Heart left ventricle (tissue), 16 donors: ENCODE results near the gene MXI1. TPM values are rescaled to one million over a fixed set of nuclear protein-coding genes. Genes with fewer than 3 reads are reported as not detected.
A peak's percentile ranks its signal among the peaks of the same experiment; 100 is the strongest.

Source experiments
- ATAC-seq, 4 donors: fragments of 200-7000 bp; cut with Tn5 transposase; one replicate each; pipeline ENCODE4 v1.9.1; 2020 to 2022; ENCODE audit warnings: moderate library complexity in 4 of 4, mild to moderate bottlenecking in 3 of 4, moderate number of reproducible peaks in 1 of 4
- DNase-seq, 5 donors: peaks; one replicate each; pipeline ENCODE4 v3.0.0-alpha.2; 2020
- H3K27ac ChIP-seq, 12 donors: fragments of 200-600 bp; sonication (generic) in 4 of 12; one replicate each; pipeline versions ENCODE4 v1.5.0 to v1.8.0; 2016 to 2022; ENCODE audit warnings: mild to moderate bottlenecking in 2 of 12
- H3K27me3 ChIP-seq, 9 donors: fragments of 200-600 bp; sonication (generic) in 2 of 9; one replicate each; pipeline versions ENCODE4 v1.5.1 to v1.8.0; 2016 to 2022; ENCODE audit warnings: mild to moderate bottlenecking in 3 of 9
- H3K36me3 ChIP-seq, 9 donors: fragments of 200-600 bp; sonication (generic) in 2 of 9; one replicate each; pipeline versions ENCODE4 v1.5.0 to v1.8.0; 2018 to 2022; ENCODE audit warnings: mild to moderate bottlenecking in 2 of 9
- H3K4me1 ChIP-seq, 12 donors: fragments of 200-600 bp; sonication (generic) in 4 of 12; one replicate each; pipeline versions ENCODE4 v1.5.0 to v1.8.0; 2016 to 2022; ENCODE audit warnings: mild to moderate bottlenecking in 3 of 12
- H3K4me3 ChIP-seq, 12 donors: fragments of 200-600 bp; sonication (generic) in 4 of 12; one replicate each; pipeline versions ENCODE4 v1.5.0 to v1.8.0; 2017 to 2022; ENCODE audit warnings: mild to moderate bottlenecking in 9 of 12, moderate library complexity in 4 of 12
- H3K9me3 ChIP-seq, 12 donors: fragments of 200-600 bp; sonication (generic) in 4 of 12; one replicate each; pipeline versions ENCODE4 v1.5.0 to v1.8.0; 2016 to 2022; ENCODE audit warnings: mild to moderate bottlenecking in 1 of 12
- POLR2A ChIP-seq, 2 donors: fragments of 450-650 bp; IDR thresholded peaks; one replicate each; pipeline ENCODE4 v1.6.1; 2017; ENCODE audit warnings: antibody characterized with exemption in 2 of 2, mild to moderate bottlenecking in 2 of 2, moderate library complexity in 2 of 2
- WGBS, 4 donors: extraction: QIAGEN DNeasy Blood & Tissue Kit in 2 of 4; methylation state at CpG; one replicate each; pipeline versions ENCODE4 v1.1.5 to v1.1.7; 2013 to 2018; 5-methylcytosine and 5-hydroxymethylcytosine counted together
- intact Hi-C, 10 donors: fragments of 100-400 bp; cut with DNase I; formaldehyde crosslinking; loops; one replicate each; pipeline versions ENCODE4 v1.11.1 to v1.14.2; 2022
- polyA plus RNA-seq, 2 donors: library from polyadenylated mRNA; stranded (reverse); fragments of 200-250 nt; gene quantifications; one replicate each; pipeline ENCODE4 v1.2.3, GENCODE V29; 2013
- total RNA-seq, 9 donors: library from RNA; depleted of rRNA in 2 of 9; stranded (reverse); fragments of >200 nt in 2 of 9; fragmentation: NEBNext Ultra II Directional in 3 of 9; extraction: Animal tissue kit (Norgen Biotek cat#: 25700) in 3 of 9; gene quantifications; one replicate each; pipeline versions ENCODE4 v1.1.0 to v1.2.4, GENCODE V29; 2016 to 2023
- TF ChIP-seq, protein P1 (sequence below), 12 donors: fragments of 200-600 bp; sonication (generic) in 4 of 12; IDR thresholded peaks; one replicate each; pipeline versions ENCODE4 v1.5.0 to v1.8.0; 2018 to 2022; ENCODE audit warnings: antibody characterized with exemption in 12 of 12, mild to moderate bottlenecking in 5 of 12
- donor health status: ischemic (EF 13 %, LVEDD 7.1; RV severe dilation, severe dysfunction).
- donor health status: healthy with polysubstance abuse.
- donor health status: DM: no; HTN: yes; CAD: no.
- donor health status: DM: no; HTN: no; CAD: no.
- donor health status: ischemic (EF 25% LVEDD 6.9; RV normal size, moderate dysfunction).
- donor health status: ischemic (EF 25% LVEDD 5.7; RV mildly dilated, moderate dysfunction).
- donor health status: healthy.
- donor health status: DM: yes; HTN: yes; CAD: no.
- donor health status: ischemic (EF 35%, LVEDD 5.7; RV mildly dilated, moderate dysfunction).
- donor health status: nonischemic (EF 11% LVEDD 7.7; RV severe dilation, severe dysfunction).
- donor health status: DM: yes; HTN: yes; CAD: no.
- donor health status: PGD.
- donor health status: ischemic (EF 29% LVEDD 5.4; RV normal size, mild dysfunction).
- donor health status: nonischemic (EF 23%, LVEDD 6.1; RV moderate dilation, normal function).

The MXI1 gene
- total and polyA plus RNA-seq, 11 donors = 20.3 to 83.2 (median 60.6) TPM

DNA sequence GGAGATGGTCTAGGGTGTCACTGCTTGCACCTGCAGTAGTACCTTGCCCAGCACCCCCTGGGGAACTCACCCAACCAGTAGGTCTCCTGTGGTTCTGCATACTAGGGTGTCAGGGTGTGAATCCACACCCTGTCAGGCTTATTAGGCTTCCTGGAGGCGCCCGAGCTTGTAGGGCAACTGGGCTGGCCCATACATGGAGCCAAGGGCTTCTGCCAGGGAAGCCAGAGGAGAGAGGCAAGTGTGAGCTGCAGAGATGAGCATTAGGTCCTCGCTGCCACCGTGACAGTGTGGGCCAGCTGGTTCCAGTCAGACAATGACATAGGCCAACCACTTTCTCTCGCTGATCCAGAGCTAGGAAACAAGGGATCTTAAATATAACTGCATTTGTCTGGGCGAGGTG, 11.2 kb downstream of the MXI1 start:
- peak overlapping the region in 3 of 12 donors; percentile 9 to 51 (median 13) for H3K27ac ChIP-seq
- peaks cover 13 to 89% (median 55%) of the 10 kb centered on the region in 12 donors for H3K4me1 ChIP-seq
- intact Hi-C loops = loop anchor here in 2 of 10 donors (10.0 kb wide), 2 partner anchors 214 to 286 kb away; partner anchors contain the start of gene ADD3 (in 1 of the 2)
- H3K4me3 ChIP-seq = no peak overlapping the region
- H3K9me3 ChIP-seq = no peaks in the 10 kb centered on the region
- WGBS, 4 donors = 66 to 79% (median 77%) methylated on average over 6 of the region's 6 CpGs
- ATAC-seq = no peak
- H3K36me3 ChIP-seq = no peaks in the 10 kb centered on the region
- no peaks in the 10 kb centered on the region for H3K27me3 ChIP-seq
- DNase-seq = peak in 1 of 5 donors; percentile 37
- TF ChIP-seq POLR2A (IDR thresholded peaks at IDR 0.05) = no peak
- TF ChIP-seq, protein P1, sequence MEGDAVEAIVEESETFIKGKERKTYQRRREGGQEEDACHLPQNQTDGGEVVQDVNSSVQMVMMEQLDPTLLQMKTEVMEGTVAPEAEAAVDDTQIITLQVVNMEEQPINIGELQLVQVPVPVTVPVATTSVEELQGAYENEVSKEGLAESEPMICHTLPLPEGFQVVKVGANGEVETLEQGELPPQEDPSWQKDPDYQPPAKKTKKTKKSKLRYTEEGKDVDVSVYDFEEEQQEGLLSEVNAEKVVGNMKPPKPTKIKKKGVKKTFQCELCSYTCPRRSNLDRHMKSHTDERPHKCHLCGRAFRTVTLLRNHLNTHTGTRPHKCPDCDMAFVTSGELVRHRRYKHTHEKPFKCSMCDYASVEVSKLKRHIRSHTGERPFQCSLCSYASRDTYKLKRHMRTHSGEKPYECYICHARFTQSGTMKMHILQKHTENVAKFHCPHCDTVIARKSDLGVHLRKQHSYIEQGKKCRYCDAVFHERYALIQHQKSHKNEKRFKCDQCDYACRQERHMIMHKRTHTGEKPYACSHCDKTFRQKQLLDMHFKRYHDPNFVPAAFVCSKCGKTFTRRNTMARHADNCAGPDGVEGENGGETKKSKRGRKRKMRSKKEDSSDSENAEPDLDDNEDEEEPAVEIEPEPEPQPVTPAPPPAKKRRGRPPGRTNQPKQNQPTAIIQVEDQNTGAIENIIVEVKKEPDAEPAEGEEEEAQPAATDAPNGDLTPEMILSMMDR (IDR thresholded peaks at IDR 0.05) = no peak

DNA sequence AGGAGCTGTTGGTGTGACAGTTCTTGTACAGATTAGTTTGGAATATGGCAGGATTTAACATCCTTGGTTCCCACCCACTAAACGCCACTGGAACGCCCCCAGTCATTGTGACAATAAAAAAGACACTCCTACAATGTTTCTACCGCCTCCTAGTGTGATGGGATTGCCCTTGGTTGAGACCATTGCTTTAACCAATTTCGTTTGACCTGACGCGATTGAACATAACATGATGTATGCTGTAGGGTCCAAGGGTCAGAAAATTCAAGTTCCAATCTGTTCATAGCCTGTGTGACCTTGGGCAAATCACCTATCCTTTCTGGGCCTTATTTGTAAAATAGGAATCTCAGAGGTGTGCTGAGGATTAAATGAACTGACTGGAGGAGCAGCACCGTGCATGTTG, 12.5 kb downstream of the MXI1 start:
- WGBS, 4 donors = 75 to 85% (median 83%) methylated on average over 7 of the region's 7 CpGs
- Histone ChIP-seq H3K27me3 (no peaks in the 10 kb centered on the region), H3K4me1 (peaks cover 13 to 79% (median 51%) of the 10 kb centered on the region in 12 donors), H3K4me3 (no peak overlapping the region), H3K36me3 (no peaks in the 10 kb centered on the region), H3K9me3 (no peaks in the 10 kb centered on the region), H3K27ac (peak overlapping the region in 11 of 12 donors; percentile 42 to 92 (median 88))
- ATAC-seq = no peak
- TF ChIP-seq POLR2A (IDR thresholded peaks at IDR 0.05) = no peak
- TF ChIP-seq, protein P1 (IDR thresholded peaks at IDR 0.05) = no peak
- DNase-seq = no peak
- intact Hi-C loops = loop anchor here in 7 of 10 donors (5.0 to 10.0 kb wide), 6 partner anchors 83 to 335 kb away; partner anchors contain the start of genes ADD3 (in 3 of the 7) and DUSP5 (in 1 of the 7)

DNA sequence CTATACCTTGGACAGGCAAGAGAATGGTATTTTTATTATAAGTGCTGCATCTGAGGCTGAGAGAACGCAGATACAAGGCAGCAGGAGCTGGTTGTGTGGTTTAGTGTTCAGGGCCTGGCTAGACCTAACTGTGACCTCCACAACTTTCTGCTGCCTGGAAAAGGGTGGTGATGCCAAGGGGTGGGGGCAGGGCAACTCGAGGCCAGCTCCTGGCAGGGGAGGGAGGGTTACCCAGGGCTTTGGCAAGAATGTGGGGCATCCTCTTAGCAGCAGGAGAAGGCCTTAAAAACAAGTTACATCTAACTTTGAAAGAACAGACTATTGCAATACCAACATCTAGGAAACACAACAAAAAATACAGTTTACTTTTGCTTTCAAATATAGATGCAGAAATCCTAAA, 13.0 kb downstream of the MXI1 start:
- DNase-seq (peak in 4 of 5 donors; percentile 54 to 64 (median 60)), ATAC-seq (peak; percentile 33 to 57 (median 41))
- TF ChIP-seq, protein P1 (IDR thresholded peaks at IDR 0.05) = no peak
- TF ChIP-seq POLR2A (IDR thresholded peaks at IDR 0.05) = no peak
- no peak overlapping the region for H3K4me3 ChIP-seq
- peaks cover 13 to 79% (median 52%) of the 10 kb centered on the region in 12 donors for H3K4me1 ChIP-seq
- H3K36me3 ChIP-seq = no peaks in the 10 kb centered on the region
- WGBS, 4 donors = 35 to 50% (median 39%) methylated on average over 2 of the region's 2 CpGs
- H3K27me3 ChIP-seq = no peaks in the 10 kb centered on the region
- intact Hi-C loops = loop anchor here in 7 of 10 donors (5.0 to 10.0 kb wide), 5 partner anchors 83 to 336 kb away; partner anchors contain the start of genes ADD3 (in 2 of the 7) and DUSP5 (in 1 of the 7)
- H3K27ac ChIP-seq = peak overlapping the region in 11 of 12 donors; percentile 42 to 92 (median 88)
- no peaks in the 10 kb centered on the region for H3K9me3 ChIP-seq

DNA sequence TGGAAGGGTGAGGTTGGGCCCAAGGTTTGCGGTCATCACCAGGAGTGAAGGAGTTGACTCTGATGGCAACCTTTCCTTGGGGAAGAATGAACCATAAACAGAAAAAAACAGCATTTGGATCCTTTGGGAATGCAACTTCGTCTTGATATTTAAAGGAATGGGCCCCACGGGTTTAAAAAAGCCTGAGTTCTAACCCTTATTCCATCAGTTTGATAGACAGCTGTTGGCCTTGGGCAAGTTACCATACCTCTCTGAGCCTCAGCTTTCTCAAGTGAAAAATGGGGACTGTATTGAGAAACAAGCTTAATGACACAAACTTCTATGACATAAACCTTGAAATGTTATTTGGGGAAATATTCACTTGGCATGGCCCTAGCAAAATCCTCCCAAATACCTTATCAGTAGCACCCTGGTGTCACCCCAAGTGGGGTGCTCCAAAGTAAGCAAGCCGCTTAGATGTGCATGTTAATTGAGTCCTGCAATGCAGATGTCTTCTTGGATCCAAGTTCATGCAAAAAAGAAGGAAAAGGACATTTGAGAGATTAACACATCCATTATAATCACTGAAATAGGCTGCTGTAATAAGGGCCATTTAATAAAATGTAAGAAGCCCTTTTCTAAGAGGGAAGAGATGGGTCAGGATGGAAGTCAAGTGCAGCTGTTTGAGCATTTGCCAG, 13.8 kb downstream of the MXI1 start:
- no peak for DNase-seq
- no peaks in the 10 kb centered on the region for H3K27me3 ChIP-seq
- peak overlapping the region; percentile 9 to 58 (median 48) for H3K4me3 ChIP-seq
- no peaks in the 10 kb centered on the region for H3K9me3 ChIP-seq
- peak overlapping the region; percentile 64 to 92 (median 88) for H3K27ac ChIP-seq
- H3K36me3 ChIP-seq = no peaks in the 10 kb centered on the region
- 75 to 80% (median 78%) methylated on average over 4 of the region's 4 CpGs for WGBS, 4 donors
- peaks cover 13 to 72% (median 46%) of the 10 kb centered on the region in 12 donors for H3K4me1 ChIP-seq
- TF ChIP-seq, protein P1 (IDR thresholded peaks at IDR 0.05) = peak in 1 of 12 donors; percentile 20
- no peak for TF ChIP-seq POLR2A (IDR thresholded peaks at IDR 0.05)
- intact Hi-C loops = loop anchor here in 7 of 10 donors (1.0 to 10.0 kb wide), 6 partner anchors 10 to 336 kb away; partner anchors contain the start of genes ADD3 (in 2 of the 7) and DUSP5 (in 1 of the 7)
- peak in 1 of 4 donors; percentile 5 for ATAC-seq
